Limb (tissue), 2 donors: ENCODE measurements around the gene MED6.
A peak's percentile ranks its signal among the peaks of the same experiment; 100 is the strongest.

Experiments used
- DNase-seq, 2 donors: peaks; one replicate each; pipeline ENCODE4 v3.0.0-alpha.2; 2016; ENCODE audit errors: extremely low spot score in 2 of 2

The MED6 gene

DNA sequence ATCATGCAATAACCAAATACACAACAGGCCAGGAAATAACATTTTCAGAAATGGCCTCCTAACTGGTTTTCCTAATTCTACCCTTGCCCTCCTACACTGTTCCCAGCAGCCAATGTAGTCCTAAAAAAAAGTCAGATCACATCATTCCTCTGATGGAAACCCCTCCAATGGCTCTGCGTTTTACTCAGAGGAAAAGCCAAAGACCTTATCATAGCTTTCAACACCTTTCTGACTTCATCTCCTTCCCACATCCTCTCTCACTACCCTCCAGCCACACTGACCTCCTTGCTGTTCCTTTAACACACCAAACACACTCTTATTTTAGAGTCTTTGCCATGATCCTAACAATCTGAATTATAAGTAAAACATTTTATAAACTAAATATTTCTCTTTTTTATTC, 1.1 kb downstream of the MED6 start:
- DNase-seq, result no peak

DNA sequence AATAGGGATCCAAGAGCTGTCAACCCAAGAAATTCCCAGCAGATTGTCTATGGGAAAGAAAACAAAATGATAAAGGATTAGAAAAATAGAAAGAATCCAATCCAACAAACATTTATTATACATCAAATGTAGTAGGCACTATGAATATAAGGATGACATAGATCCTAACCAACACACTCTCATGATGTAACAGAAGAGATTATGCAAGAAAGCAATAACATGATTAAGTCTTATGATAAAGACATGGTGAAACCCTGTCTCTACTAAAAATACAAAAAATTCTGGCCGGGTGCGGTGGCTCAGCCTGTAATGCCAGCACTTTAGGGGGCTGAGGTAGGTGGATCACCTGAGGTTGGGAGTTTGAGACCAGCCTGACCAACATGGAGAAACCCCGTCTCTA, 2.7 kb downstream of the MED6 start:
- DNase-seq, result no peak

DNA sequence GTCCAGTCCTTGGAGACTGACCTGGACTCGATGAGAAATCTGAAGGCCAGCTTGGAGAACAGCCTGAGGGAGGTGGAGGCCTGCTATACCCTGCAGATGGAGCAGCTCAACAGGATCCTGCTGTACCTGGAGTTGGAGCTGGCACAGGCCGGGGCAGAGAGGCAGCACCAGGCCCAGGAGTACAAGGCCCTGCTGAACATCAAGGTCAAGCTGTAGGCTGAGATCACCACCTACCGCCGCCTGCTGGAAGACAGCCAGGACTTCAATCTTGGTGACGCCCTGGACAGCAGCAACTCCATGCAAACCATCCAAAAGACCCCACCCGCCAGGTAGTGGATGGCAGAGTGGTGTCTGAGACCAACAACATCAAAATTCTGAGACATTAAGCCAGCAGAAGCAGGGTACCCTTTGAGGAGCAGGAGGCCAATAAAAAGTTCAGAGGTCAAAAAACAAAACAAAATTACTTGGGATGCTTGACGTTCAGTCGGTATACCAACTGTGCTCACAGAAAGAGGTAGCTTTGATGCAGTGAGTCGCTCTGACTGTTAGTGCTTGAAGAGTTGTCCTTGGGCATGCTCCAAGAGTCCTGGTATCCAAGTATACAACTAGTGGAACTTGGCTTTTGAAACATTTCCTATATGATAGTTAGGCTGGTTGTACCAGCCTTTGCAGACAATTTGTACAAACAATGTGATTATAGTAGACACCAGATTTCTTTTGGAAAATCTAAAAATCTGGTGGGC, 4.8 kb downstream of the MED6 start:
- DNase-seq, result no peak

DNA sequence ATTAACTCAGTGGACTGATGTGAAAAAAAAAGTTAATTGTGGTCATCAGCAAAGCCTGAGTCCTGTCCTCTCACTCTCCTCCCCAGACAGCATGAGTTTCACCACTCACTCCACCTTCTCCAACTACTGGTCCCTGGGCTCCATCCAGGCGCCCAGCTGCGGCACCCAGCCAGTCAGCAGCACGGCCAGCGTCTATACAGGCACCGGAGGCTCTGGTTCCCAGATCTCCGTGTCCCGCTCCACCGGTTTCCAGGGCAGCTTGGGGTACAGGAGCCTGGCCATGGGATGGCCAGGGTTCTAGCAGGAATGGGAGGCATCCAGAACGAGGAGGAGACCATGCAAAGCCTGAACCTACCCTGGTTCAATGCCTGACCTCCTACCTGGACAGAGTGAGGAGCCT, 6.0 kb downstream of the MED6 start:
- no peak for DNase-seq

DNA sequence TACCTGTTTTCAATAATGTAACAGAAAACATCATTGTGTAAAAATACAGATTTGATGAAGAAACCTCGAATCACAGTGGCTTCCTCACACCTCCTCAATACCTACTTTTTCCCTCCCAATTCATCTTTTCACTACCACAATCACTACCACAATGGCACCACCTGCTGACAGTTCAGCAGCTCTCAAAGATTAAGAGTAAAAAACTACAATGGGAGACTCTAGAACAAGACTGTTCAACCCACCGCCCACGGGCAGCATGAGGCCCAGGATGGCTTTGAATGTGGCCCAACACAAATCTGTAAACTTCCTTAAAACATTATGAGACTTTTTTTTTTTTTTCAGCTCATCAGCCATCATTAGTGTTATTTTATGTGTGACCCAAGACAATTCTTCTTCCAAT, 15.2 kb downstream of the MED6 start:
- no peak for DNase-seq

DNA sequence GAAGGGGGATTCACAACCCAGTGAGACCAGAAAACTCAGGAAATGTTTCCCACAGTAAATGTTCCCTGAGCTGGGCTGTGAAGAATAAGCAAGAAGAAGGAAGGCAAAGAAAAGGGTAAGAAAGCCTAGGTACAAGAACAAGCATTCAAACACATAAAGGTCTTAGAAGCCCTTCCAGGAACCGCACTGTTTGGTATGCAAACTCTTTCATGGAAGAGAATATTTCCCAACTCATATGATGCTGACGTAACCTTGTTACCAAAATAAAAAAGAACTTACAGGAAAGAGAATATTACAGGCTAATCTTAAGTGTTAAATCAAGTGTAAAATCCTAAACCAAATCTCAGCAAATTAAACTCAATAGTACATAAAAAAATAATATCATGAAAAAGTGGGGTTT, 23.6 kb downstream of the MED6 start:
- no peak for DNase-seq

DNA sequence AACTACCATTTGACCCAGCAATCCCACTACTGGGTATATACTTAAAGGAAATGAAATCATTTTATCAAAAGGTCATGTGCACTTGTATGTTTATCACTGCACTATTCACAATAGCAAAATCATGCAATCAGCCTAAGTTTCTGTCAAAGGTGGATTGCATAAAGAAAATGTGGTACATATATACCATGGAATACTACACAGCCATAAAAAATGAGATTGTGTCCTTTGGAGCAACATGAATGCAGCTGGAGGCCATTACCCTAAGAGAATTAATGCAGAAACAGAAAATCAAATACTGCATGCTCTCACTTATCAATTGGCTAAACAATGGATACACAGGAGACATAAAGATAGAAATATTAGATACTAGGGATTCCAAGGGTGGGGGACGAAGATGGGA, 27.4 kb downstream of the MED6 start:
- DNase-seq, result no peak

DNA sequence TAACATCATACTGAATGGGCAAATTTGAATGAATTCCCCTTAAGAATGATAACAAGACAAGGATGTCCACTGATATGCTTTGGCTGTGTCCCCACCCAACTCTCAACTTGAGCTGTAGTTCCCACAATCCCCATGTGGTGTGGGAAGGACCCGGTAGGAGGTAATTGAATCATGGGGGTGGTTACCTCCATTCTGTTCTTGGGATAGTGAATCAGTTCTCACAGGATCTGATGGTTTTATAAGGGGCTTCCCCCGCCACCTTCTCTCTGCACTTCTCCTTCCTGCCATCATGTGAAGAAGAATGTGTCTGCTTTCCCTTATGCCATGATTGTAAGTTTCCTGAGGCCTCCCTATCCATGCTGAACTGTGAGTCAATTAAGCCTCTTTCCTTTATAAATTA, 29.3 kb downstream of the MED6 start:
- DNase-seq, result no peak

DNA sequence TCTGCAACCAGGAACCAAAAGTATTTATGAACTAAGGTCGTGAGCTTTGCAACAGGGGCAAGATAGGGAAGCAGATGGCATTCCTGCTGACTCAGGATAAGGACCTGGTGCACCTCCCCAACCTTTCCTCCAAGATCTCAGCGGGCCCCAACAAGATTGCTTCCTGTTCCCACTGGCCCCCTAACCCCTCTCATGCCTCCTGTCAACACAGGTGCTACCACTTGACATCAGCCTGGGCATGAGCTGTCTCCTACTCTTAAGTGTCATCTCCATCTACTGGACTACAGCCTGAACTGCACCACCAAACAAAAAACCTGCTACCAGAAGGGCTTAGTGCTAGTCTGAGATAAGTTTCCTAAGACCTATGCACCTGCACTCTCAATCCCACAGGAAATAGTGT, 32.7 kb downstream of the MED6 start:
- DNase-seq, result no peak

DNA sequence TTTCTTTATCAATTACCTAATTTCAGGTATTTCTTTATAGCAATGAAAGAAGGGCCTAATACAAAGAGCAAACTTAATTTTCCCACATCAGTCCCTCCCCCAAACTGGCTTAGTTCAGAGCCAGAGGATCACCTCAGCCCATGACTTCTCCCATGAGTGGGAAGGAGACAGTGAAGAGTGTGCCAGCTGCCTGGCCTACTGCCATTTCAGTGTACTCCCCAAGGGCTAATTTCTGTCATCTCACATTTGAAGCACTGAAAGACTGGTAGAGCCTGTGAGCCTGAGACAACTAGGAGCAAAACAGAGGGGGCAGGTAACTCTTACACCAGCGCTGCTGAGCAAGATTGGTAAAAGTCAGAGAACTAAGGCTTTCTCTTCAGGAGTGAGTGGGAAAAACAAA, 36.6 kb downstream of the MED6 start:
- no peak for DNase-seq

DNA sequence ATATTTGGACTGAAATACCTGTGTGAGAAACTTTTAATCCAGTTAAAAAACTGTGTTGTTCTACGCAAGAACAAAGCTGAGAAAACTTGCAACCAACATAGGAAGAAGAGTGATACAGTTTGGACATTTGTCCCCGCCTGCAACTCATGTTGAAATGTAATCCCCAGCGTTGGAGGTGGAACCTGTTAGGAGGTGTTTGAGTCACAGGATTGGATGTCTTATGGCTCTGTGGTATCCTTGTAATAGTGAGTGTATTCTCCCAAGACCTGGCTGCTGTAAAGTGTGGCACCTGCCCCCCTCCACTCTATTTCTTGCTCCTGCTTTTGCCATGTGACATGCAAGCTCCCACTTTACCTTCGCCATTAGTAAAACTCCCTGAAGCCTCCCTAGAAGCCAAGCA, 37.0 kb downstream of the MED6 start:
- DNase-seq, result no peak

DNA sequence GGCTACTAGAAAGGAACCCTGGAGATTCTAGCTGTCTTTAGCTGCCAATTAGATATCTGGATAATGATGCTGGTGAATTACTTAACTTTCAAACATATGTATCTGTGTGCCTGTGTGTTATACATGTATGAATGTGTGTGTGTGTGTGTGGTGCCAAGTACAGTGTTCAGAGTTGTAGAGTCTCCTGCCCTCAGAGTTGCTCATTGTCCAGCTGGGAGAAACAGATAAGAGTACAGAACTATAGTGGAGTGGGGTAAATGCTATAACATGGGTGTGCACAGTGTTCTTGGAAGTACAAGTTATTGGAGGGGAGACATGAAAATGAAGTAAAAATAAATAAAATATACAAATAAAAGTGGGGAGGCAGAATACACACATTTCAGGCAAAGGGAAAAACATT, 42.1 kb downstream of the MED6 start:
- no peak for DNase-seq

DNA sequence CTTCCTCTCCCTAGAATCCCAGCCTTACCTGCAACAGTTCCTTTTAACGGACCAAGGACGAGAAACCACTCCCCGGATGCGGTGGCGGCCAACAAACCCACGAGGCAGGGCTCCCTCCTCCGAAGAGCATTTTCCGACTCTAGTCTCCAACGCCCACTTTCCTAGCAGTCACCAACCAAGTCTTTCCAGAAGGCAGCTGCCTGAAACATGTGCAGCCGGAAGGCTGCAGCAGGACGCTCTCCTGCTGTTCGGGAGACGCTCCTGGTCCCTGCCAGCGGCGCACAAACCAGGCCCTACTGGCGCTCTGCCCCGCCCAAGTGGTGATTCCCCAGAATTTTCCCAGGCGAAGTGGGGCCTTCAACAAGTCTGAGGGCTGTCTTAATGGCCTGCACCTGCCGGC, 44.6 kb downstream of the MED6 start:
- peak; percentile 6 to 30 for DNase-seq

DNA sequence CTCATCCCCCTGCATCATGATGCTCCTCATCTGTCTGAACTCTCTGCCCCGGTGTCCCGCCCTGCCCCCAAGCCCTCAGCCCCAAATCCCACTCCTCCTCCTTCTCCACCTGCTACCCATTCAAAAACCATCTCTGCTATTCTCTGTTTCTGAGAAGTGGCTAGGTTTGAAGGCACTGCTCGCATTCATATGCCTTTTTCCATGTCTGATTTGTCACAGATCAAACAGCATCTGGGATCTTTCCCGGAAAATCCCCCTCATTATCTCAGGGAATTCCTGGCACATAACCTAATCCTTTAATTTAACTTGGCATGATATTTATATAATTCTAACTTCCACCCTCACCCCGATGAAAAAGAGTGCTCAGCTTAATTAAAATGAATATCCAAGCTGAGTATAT, 62.4 kb downstream of the MED6 start:
- no peak for DNase-seq

DNA sequence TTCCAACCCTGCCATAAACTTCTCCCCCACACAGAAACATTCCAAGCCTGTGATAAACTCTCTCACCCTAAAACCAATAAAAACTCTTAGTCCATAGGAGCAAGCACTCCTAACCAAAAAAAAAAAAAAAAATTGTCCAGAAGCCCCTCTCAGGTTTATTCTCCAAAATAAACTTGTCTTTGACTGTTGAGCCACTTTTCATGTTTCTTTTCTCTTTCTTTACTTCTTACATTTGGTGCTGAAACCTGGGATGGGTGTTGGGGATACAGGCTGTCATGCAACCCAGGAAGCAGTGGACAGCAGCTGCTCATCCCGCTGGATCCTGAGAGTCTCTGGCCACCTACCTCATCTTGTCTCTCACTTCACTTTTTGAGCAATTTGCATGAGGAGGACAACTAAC, 63.6 kb downstream of the MED6 start:
- DNase-seq, result no peak

DNA sequence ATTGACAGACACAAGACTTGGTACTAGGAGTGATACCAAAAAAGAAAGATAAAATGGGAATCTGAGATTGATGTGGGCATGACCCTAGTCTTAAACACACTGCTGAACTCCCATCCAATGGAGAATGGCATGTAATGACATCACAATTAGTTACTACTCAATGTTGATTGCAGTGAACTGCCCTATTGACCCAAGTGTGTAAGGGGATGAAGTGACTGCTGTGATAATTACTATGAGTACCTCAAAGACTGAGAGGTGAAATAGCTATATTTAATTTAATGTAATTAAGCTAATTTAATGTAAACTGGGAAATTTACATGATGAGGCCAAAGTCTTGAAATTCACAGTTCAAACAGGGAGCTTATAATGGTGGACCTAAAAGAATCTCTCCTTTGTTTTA, 65.6 kb downstream of the MED6 start, which contains the start of gene ADAM20:
TSS of gene ADAM20 (minus strand) at position 101 of the 400 bp plus-strand sequence. CDS start 10,247 bp downstream, outside the sequence.
- no peak for DNase-seq
